MM.1S (cell line): ENCODE measurements around the gene APOA1.

ENCODE experiments used
- DNase-seq: peaks from one replicate; pipeline ENCODE4 v3.0.0-alpha.2; 2015
- H2AFZ ChIP-seq: fragments of 300-600 bp; sonication (generic); 2 replicates; pipeline ENCODE4 v1.6.0; 2016; ENCODE audit warnings: antibody characterized with exemption, low read length
- H3F3A ChIP-seq: fragments of 300-600 bp; sonication (generic); 2 replicates; pipeline ENCODE4 v1.6.1; 2016; ENCODE audit warnings: mild to moderate bottlenecking, antibody characterized with exemption, low read length, moderate library complexity, mixed read lengths; ENCODE audit not compliant: insufficient read depth
- H3K27ac ChIP-seq: fragments of 300-600 bp; sonication (generic); 2 replicates; pipeline ENCODE4 v1.5.1; 2016; ENCODE audit warnings: mild to moderate bottlenecking, low read length
- H3K27me3 ChIP-seq: fragments of 300-600 bp; sonication (generic); replicated peaks from 2 replicates; pipeline ENCODE4 v1.6.0; 2016; ENCODE audit warnings: low read length; ENCODE audit not compliant: insufficient read depth
- H3K36me3 ChIP-seq: fragments of 300-600 bp; sonication (generic); replicated peaks from 2 replicates; pipeline ENCODE4 v1.6.1; 2016; ENCODE audit warnings: mild to moderate bottlenecking, low read length, mixed read lengths; ENCODE audit not compliant: insufficient read depth
- H3K4me1 ChIP-seq: fragments of 300-600 bp; sonication (generic); 2 replicates; pipeline ENCODE4 v1.6.1; 2016; ENCODE audit warnings: low read length, mixed read lengths
- H3K4me2 ChIP-seq: fragments of 300-600 bp; sonication (generic); 2 replicates; pipeline ENCODE4 v1.6.0; 2016; ENCODE audit warnings: low read depth, low read length
- H3K4me3 ChIP-seq: fragments of 300-600 bp; sonication (generic); 2 replicates; pipeline ENCODE4 v1.5.1; 2016; ENCODE audit warnings: low read length, mixed read lengths
- H3K79me2 ChIP-seq: fragments of 300-600 bp; sonication (generic); 2 replicates; pipeline ENCODE4 v1.6.1; 2016; ENCODE audit warnings: mixed run types, low read length, mixed read lengths
- H3K9ac ChIP-seq: fragments of 300-600 bp; sonication (generic); 2 replicates; pipeline ENCODE4 v1.6.1; 2016; ENCODE audit warnings: low read length, mixed read lengths
- H3K9me2 ChIP-seq: fragments of 300-600 bp; sonication (generic); replicated peaks from 2 replicates; pipeline ENCODE4 v1.6.1; 2016; ENCODE audit warnings: mild to moderate bottlenecking, low read length, mixed read lengths; ENCODE audit not compliant: insufficient read depth
- H3K9me3 ChIP-seq: fragments of 300-600 bp; sonication (generic); replicated peaks from 2 replicates; pipeline ENCODE4 v1.6.1; 2016; ENCODE audit warnings: mild to moderate bottlenecking, low read length, mixed read lengths; ENCODE audit not compliant: insufficient read depth
- H4K20me1 ChIP-seq: fragments of 300-600 bp; sonication (generic); 2 replicates; pipeline ENCODE4 v1.6.1; 2016; ENCODE audit warnings: mild to moderate bottlenecking, low read length, moderate library complexity, mixed read lengths; ENCODE audit not compliant: insufficient read depth
- CTCF ChIP-seq: fragments of 300-600 bp; sonication (generic); IDR thresholded peaks from 2 replicates; pipeline ENCODE4 v1.5.1; 2016; ENCODE audit warnings: antibody characterized with exemption, low read length, mixed read lengths
- EZH2 ChIP-seq: fragments of 300-600 bp; sonication (generic); optimal IDR thresholded peaks from 2 replicates; pipeline ENCODE3; 2017; ENCODE audit warnings: low read depth, mild to moderate bottlenecking, antibody characterized with exemption, low read length, mixed read lengths
- EZH2phosphoT487 ChIP-seq: fragments of 300-600 bp; sonication (generic); IDR thresholded peaks from 2 replicates; pipeline ENCODE4 v1.6.1; 2018; ENCODE audit warnings: antibody characterized with exemption, low read length

Gene APOA1

GRCh38 chr11:116798368-116798767 is 39.1 kb downstream of the APOA1 start:
- no peaks in the 10 kb centered on the region for H3K4me1 ChIP-seq
- H3K36me3 ChIP-seq, result no peaks in the 10 kb centered on the region
- H3F3A ChIP-seq, result no peaks in the 10 kb centered on the region
- DNase-seq, result no peak
- H3K27me3 ChIP-seq, result no peaks in the 10 kb centered on the region
- H3K9ac ChIP-seq, result no peak overlapping the region
- H3K79me2 ChIP-seq, result no peaks in the 10 kb centered on the region
- no peaks in the 10 kb centered on the region for H3K9me2 ChIP-seq
- no peaks in the 10 kb centered on the region for H4K20me1 ChIP-seq
- no peak overlapping the region for H2AFZ ChIP-seq
- no peaks in the 10 kb centered on the region for H3K9me3 ChIP-seq
- H3K4me3 ChIP-seq, result no peak overlapping the region
- H3K27ac ChIP-seq, result no peak overlapping the region
- H3K4me2 ChIP-seq, result no peak overlapping the region
- TF ChIP-seq EZH2, result no peak
- TF ChIP-seq EZH2phosphoT487, result no peak
- TF ChIP-seq CTCF, result no peak

- H3K4me2 ChIP-seq, result no peak overlapping the region
- no peak overlapping the region for H3K4me3 ChIP-seq
- TF ChIP-seq CTCF (no peak), EZH2phosphoT487 (no peak), EZH2 (no peak)
- H3K9me3 ChIP-seq, result no peaks in the 10 kb centered on the region
- no peak overlapping the region for H3K9ac ChIP-seq
- no peaks in the 10 kb centered on the region for H3K4me1 ChIP-seq
- H3K79me2 ChIP-seq, result no peaks in the 10 kb centered on the region
- H3K27me3 ChIP-seq, result no peaks in the 10 kb centered on the region
- no peak overlapping the region for H2AFZ ChIP-seq
- DNase-seq, result no peak
- H4K20me1 ChIP-seq, result no peaks in the 10 kb centered on the region
- H3K36me3 ChIP-seq, result no peaks in the 10 kb centered on the region
- H3F3A ChIP-seq, result no peaks in the 10 kb centered on the region
- no peaks in the 10 kb centered on the region for H3K9me2 ChIP-seq
- no peak overlapping the region for H3K27ac ChIP-seq
These were observed 39.6 kb downstream of the APOA1 start for GRCh38 chr11:116797816-116798215.

GRCh38 chr11:116796548-116796947 is 40.9 kb downstream of the APOA1 start:
- no peaks in the 10 kb centered on the region for H3K79me2 ChIP-seq
- peaks cover 3% of the 10 kb centered on the region for H3K4me1 ChIP-seq
- H3K4me3 ChIP-seq, result no peak overlapping the region
- no peaks in the 10 kb centered on the region for H3K36me3 ChIP-seq
- H3F3A ChIP-seq, result no peaks in the 10 kb centered on the region
- H3K9ac ChIP-seq, result no peak overlapping the region
- H2AFZ ChIP-seq, result no peak overlapping the region
- TF ChIP-seq CTCF (no peak), EZH2phosphoT487 (no peak), EZH2 (no peak)
- H4K20me1 ChIP-seq, result no peaks in the 10 kb centered on the region
- H3K27ac ChIP-seq, result no peak overlapping the region
- H3K4me2 ChIP-seq, result no peak overlapping the region
- H3K9me3 ChIP-seq, result no peaks in the 10 kb centered on the region
- no peaks in the 10 kb centered on the region for H3K9me2 ChIP-seq
- DNase-seq, result no peak
- no peaks in the 10 kb centered on the region for H3K27me3 ChIP-seq
